Measurements from ENCODE around the gene PPP1R13B. TPM values are rescaled to one million over a fixed set of nuclear protein-coding genes. Genes with fewer than 3 reads are reported as not detected.

PPP1R13B gene
- total and polyA plus RNA-seq, 8 donors = 20.9 to 33.9 (median 26.9) TPM

GRCh38 chr14:103735815-103736545, 111.4 kb downstream of the PPP1R13B start:
- Histone ChIP-seq H3K27me3 (no peaks in the 10 kb centered on the region), H3K4me3 (no peak overlapping the region), H3K4me1 (no peaks in the 10 kb centered on the region), H3K27ac (no peak overlapping the region), H3K9me3 (no peaks in the 10 kb centered on the region), H3K36me3 (peaks cover 0 to 56% (median 12%) of the 10 kb centered on the region in 3 donors)
- FAIRE-seq (no peak), DNase-seq (peak in 1 of 6 donors; percentile 51), ATAC-seq (no peak)
- intact Hi-C loops (cut with DNase I) = loop anchor here in 1 of 3 donors (10.0 kb wide), 1 partner anchor 179 kb away; no protein-coding TSS in a partner anchor
- TF ChIP-seq CTCF (IDR thresholded peaks at IDR 0.05) = no peak
- WGBS, 2 donors = 89 to 90% methylated on average over 22 of the region's 22 CpGs

- 68 to 79% methylated on average over 7 of the region's 7 CpGs for WGBS, 2 donors
- H3K9me3 ChIP-seq = no peaks in the 10 kb centered on the region
- H3K27me3 ChIP-seq = no peaks in the 10 kb centered on the region
- ATAC-seq (no peak), FAIRE-seq (no peak), DNase-seq (peak in 2 of 6 donors; percentile 49)
- no peak overlapping the region for H3K27ac ChIP-seq
- peaks cover under 1 to 1% (median 1%) of the 10 kb centered on the region in 3 donors for H3K4me1 ChIP-seq
- TF ChIP-seq CTCF (IDR thresholded peaks at IDR 0.05) = no peak
- H3K4me3 ChIP-seq = no peak overlapping the region
- peaks cover 0 to 51% (median 12%) of the 10 kb centered on the region in 3 donors for H3K36me3 ChIP-seq
- intact Hi-C loops (cut with DNase I) = loop anchor here in 1 of 3 donors (10.0 kb wide), 1 partner anchor 179 kb away; no protein-coding TSS in a partner anchor
Measured at GRCh38 chr14:103735439-103735814, 111.9 kb downstream of the PPP1R13B start.

- peaks cover 0 to 47% (median 12%) of the 10 kb centered on the region in 3 donors for H3K36me3 ChIP-seq
- H3K4me1 ChIP-seq = peaks cover 5% of the 10 kb centered on the region in 3 donors
- no peaks in the 10 kb centered on the region for H3K27me3 ChIP-seq
- WGBS, 2 donors = 85% methylated on average over 12 of the region's 12 CpGs
- intact Hi-C loops (cut with DNase I) = loop anchor here in 1 of 3 donors (10.0 kb wide), 1 partner anchor 180 kb away; no protein-coding TSS in a partner anchor
- no peak overlapping the region for H3K4me3 ChIP-seq
- TF ChIP-seq CTCF (IDR thresholded peaks at IDR 0.05) = no peak
- no peak for ATAC-seq
- peak in 1 of 6 donors; percentile 29 for DNase-seq
- FAIRE-seq = no peak
- H3K27ac ChIP-seq = no peak overlapping the region
- no peaks in the 10 kb centered on the region for H3K9me3 ChIP-seq
Measured at GRCh38 chr14:103735022-103735421, 112.4 kb downstream of the PPP1R13B start.

GRCh38 chr14:103734081-103734888, 113.1 kb downstream of the PPP1R13B start:
- no peak for TF ChIP-seq CTCF (IDR thresholded peaks at IDR 0.05)
- peak in 2 of 6 donors; percentile 52 to 53 for DNase-seq
- Histone ChIP-seq H3K4me1 (peaks cover 10 to 13% (median 12%) of the 10 kb centered on the region in 3 donors), H3K27me3 (no peaks in the 10 kb centered on the region), H3K27ac (no peak overlapping the region), H3K36me3 (peaks cover 0 to 40% (median 12%) of the 10 kb centered on the region in 3 donors), H3K9me3 (no peaks in the 10 kb centered on the region), H3K4me3 (no peak overlapping the region)
- no peak for FAIRE-seq
- intact Hi-C loops (cut with DNase I) = loop anchor here in 1 of 3 donors (10.0 kb wide), 1 partner anchor 181 kb away; no protein-coding TSS in a partner anchor
- ATAC-seq = no peak
- WGBS, 2 donors = 91% methylated on average over 23 of the region's 23 CpGs
